Mesendoderm (in vitro differentiated cells): ENCODE data around the gene SP3.

Source experiments
- DNase-seq: peaks from one replicate; pipeline ENCODE4 v3.0.0; 2013
- H2AK5ac ChIP-seq: 2 replicates; pipeline ENCODE4 v1.6.1; 2013; ENCODE audit warnings: low read length, inconsistent platforms
- H2BK120ac ChIP-seq: 2 replicates; pipeline ENCODE4 v1.6.1; 2013; ENCODE audit warnings: low read depth, mild to moderate bottlenecking, low read length, moderate library complexity, mixed read lengths
- H2BK15ac ChIP-seq: replicated peaks from 2 replicates; pipeline ENCODE4 v1.6.1; 2013; ENCODE audit warnings: low read depth, mild to moderate bottlenecking, moderate library complexity
- H2BK5ac ChIP-seq: 2 replicates; pipeline ENCODE4 v1.6.1; 2013; ENCODE audit warnings: low read length, inconsistent platforms
- H3K18ac ChIP-seq: 2 replicates; pipeline ENCODE4 v1.6.1; 2013; ENCODE audit warnings: mild to moderate bottlenecking, low read length, mixed read lengths
- H3K23ac ChIP-seq: one replicate; pipeline ENCODE4 v1.6.1; 2013; ENCODE audit warnings: low read length
- H3K27ac ChIP-seq: 2 replicates; pipeline ENCODE4 v1.5.1; 2013; ENCODE audit warnings: low read depth, mild to moderate bottlenecking, inconsistent platforms, low read length, moderate library complexity
- H3K27me3 ChIP-seq: 2 replicates; pipeline ENCODE4 v1.6.1; 2013; ENCODE audit warnings: low read length, control low read depth, mild to moderate bottlenecking, inconsistent platforms; ENCODE audit not compliant: insufficient read depth, poor library complexity
- H3K36me3 ChIP-seq: 2 replicates; pipeline ENCODE4 v1.6.1; 2013; ENCODE audit warnings: low read length, inconsistent platforms; ENCODE audit not compliant: control insufficient read depth, insufficient read depth
- H3K4ac ChIP-seq: one replicate; pipeline ENCODE4 v1.6.1; 2013; ENCODE audit warnings: low read depth, mild to moderate bottlenecking, low read length, moderate library complexity
- H3K4me1 ChIP-seq: 2 replicates; pipeline ENCODE4 v1.6.1; 2013; ENCODE audit warnings: low read depth, low read length, inconsistent platforms; ENCODE audit not compliant: control insufficient read depth
- H3K4me2 ChIP-seq: 2 replicates; pipeline ENCODE4 v1.6.1; 2013; ENCODE audit warnings: low read length
- H3K4me3 ChIP-seq: 2 replicates; pipeline ENCODE4 v1.5.1; 2013; ENCODE audit warnings: mild to moderate bottlenecking, low read length
- H3K56ac ChIP-seq: one replicate; pipeline ENCODE4 v1.6.1; 2013; ENCODE audit warnings: low read length
- H3K79me1 ChIP-seq: 2 replicates; pipeline ENCODE4 v1.6.1; 2013; ENCODE audit warnings: low read length, inconsistent platforms
- H3K79me2 ChIP-seq: 2 replicates; pipeline ENCODE4 v1.6.1; 2013; ENCODE audit warnings: mild to moderate bottlenecking, low read length; ENCODE audit not compliant: control insufficient read depth, insufficient read depth
- H3K9ac ChIP-seq: 2 replicates; pipeline ENCODE4 v1.6.1; 2013; ENCODE audit warnings: low read length, inconsistent platforms
- H4K5ac ChIP-seq: one replicate; pipeline ENCODE4 v1.6.1; 2013; ENCODE audit warnings: low read length
- H4K8ac ChIP-seq: one replicate; pipeline ENCODE4 v1.6.1; 2013; ENCODE audit warnings: low read depth, mild to moderate bottlenecking, control low read depth, low read length, moderate library complexity
- WGBS: extraction: QIAGEN DNeasy Blood & Tissue Kit; methylation state at CpG from one replicate; pipeline ENCODE4 v1.1.7; 2013; ENCODE audit warnings: low lambda C conversion rate, missing lambda C conversion rate; ENCODE audit not compliant: insufficient coverage; ENCODE audit errors: extremely low coverage; 5-methylcytosine and 5-hydroxymethylcytosine counted together

The SP3 gene

DNA sequence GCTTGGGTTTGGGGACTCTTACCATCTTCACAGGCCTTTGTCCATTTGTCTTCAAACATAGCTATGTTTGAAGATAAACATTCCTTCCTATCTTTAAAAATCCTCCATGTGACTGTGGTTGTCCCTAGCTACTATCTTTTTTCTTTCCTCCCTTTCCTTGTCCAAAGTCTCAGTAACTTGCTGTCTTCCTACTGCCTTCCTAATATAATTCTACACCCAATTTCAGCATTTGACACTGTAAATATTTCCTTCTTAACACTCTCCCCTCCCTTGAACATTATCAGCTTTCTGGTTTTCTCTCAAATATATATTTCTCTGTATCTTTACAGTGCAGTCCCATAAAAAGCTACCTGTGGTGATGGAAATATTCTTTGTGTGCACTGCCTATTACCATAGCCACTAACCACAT lies 5.3 kb upstream of the SP3 start:
- no peak overlapping the region for H4K8ac ChIP-seq
- H3K27ac ChIP-seq = no peak overlapping the region
- no peak overlapping the region for H3K4me2 ChIP-seq

DNA sequence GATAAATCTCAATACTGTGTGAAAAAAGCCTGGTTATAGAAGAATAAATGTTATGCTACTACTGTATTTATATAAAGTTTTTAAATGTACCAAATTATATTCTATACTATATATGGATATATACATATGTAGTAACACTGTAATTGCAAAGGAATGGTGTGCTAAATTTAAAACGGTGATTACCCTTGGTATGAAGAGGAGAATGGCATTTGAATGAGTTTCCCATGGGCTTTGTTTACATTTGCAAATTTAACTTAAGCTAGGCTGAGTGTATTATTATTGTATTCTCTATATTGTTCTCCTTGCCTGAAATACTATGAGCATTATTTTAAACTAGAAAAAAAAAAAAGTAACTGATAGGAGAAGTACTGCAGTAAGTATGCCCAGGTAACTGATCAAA lies 4.7 kb upstream of the SP3 start:
- H3K79me1 ChIP-seq = no peaks in the 10 kb centered on the region
- H3K27me3 ChIP-seq = no peaks in the 10 kb centered on the region
- H3K27ac ChIP-seq = no peak overlapping the region
- H4K5ac ChIP-seq = no peak overlapping the region
- no peak overlapping the region for H3K18ac ChIP-seq
- no peak for DNase-seq
- no peak overlapping the region for H3K4me2 ChIP-seq
- no peak overlapping the region for H3K4me3 ChIP-seq
- no peaks in the 10 kb centered on the region for H3K79me2 ChIP-seq
- H3K23ac ChIP-seq = no peak overlapping the region
- H4K8ac ChIP-seq = no peak overlapping the region
- no peaks in the 10 kb centered on the region for H3K4me1 ChIP-seq
- no CpG with 5 or more reads among the region's 1 CpG for WGBS
- H2BK15ac ChIP-seq = no peak overlapping the region
- no peak overlapping the region for H2AK5ac ChIP-seq
- H3K9ac ChIP-seq = no peak overlapping the region
- no peak overlapping the region for H3K56ac ChIP-seq
- no peak overlapping the region for H3K4ac ChIP-seq
- H2BK5ac ChIP-seq = no peak overlapping the region
- no peak overlapping the region for H2BK120ac ChIP-seq
- H3K36me3 ChIP-seq = no peaks in the 10 kb centered on the region

More for the DNA sequence above, 5.3 kb upstream of the SP3 start:
- Histone ChIP-seq H4K5ac (no peak overlapping the region), H3K79me2 (no peaks in the 10 kb centered on the region), H3K23ac (no peak overlapping the region), H2AK5ac (no peak overlapping the region), H3K36me3 (no peaks in the 10 kb centered on the region), H3K27me3 (no peaks in the 10 kb centered on the region), H3K4me1 (no peaks in the 10 kb centered on the region), H3K4me3 (no peak overlapping the region), H3K18ac (no peak overlapping the region), H2BK120ac (no peak overlapping the region), H2BK15ac (no peak overlapping the region), H3K56ac (no peak overlapping the region), H3K79me1 (no peaks in the 10 kb centered on the region), H3K4ac (no peak overlapping the region), H2BK5ac (no peak overlapping the region), H3K9ac (no peak overlapping the region)
- no peak for DNase-seq

DNA sequence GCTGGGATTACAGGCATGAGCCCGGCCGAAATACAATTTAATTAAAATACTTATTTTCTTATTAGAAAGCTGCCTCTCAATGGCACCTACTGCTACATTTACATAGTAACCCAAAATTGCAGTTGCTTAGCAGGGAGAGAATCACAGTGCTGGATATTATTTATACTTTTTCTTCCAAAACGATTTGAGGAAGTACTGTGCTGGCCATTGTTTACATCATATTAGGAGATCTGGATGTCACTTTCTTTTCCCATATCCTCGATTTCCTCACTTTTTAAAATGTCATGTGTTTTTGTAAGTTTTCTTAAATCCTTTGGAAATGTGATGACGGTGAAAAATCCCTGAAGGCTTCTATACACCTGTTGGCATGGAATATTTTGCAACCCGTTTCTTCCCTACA lies 3.4 kb upstream of the SP3 start:
- WGBS = no CpG with 5 or more reads among the region's 6 CpGs

DNA sequence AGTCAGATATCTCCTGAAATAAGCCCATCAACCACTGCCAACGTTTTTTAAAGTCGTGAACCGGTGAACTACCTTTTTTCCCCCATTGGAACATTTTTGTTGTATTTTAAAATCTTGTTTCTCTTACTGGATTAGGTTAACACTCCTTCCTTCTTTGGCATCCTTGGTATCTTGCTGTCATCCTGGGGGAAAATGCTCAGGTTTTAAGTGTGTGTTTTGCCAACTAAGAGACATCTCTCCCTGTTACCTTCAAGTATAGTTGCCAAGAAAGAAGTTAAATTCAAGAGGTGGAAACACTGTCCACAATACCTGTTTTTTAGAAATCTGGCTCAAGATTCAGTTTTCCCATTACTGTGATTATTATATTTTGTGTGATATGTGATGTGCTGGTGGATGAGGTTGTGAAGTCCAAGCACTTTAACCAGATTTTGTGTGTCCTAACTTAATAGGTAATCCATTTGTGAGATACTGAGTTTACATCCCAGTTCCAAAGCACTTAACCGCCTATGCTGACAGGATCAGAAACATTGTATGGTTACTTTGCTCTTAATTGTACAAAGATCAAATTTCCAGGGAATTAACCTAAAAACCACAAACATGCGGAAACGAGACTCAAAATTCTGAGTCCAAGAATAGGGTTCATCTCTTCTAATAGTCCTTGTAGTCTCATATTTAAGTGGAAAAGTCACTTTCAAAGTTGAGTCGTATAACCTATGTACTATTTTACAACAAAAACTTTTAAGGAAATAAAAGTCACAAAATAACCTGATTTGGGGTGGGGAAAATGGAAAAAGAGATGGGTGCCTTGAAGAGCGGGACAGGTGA lies 1.3 kb upstream of the SP3 start:
- Histone ChIP-seq H2BK5ac (no peak overlapping the region), H3K4me1 (no peaks in the 10 kb centered on the region), H2AK5ac (no peak overlapping the region), H3K4ac (no peak overlapping the region), H3K27me3 (no peaks in the 10 kb centered on the region), H2BK15ac (peak overlapping the region; percentile 42), H3K4me2 (peak overlapping the region; percentile 79), H3K36me3 (no peaks in the 10 kb centered on the region), H3K56ac (peak overlapping the region; percentile 95), H4K8ac (no peak overlapping the region), H3K27ac (peak overlapping the region; percentile 86), H3K79me1 (no peaks in the 10 kb centered on the region), H3K18ac (peak overlapping the region; percentile 9), H3K4me3 (no peak overlapping the region), H3K79me2 (peaks cover 16% of the 10 kb centered on the region), H2BK120ac (no peak overlapping the region), H3K23ac (no peak overlapping the region), H3K9ac (peak overlapping the region; percentile 90), H4K5ac (no peak overlapping the region)
- DNase-seq = no peak
- WGBS = no CpG with 5 or more reads among the region's 8 CpGs

More for the DNA sequence above, 3.4 kb upstream of the SP3 start:
- H3K36me3 ChIP-seq = no peaks in the 10 kb centered on the region
- H3K56ac ChIP-seq = no peak overlapping the region
- H3K27ac ChIP-seq = no peak overlapping the region
- no peak overlapping the region for H2BK120ac ChIP-seq
- H3K4me3 ChIP-seq = no peak overlapping the region
- H3K4ac ChIP-seq = no peak overlapping the region
- no peaks in the 10 kb centered on the region for H3K4me1 ChIP-seq
- H2BK15ac ChIP-seq = no peak overlapping the region
- no peaks in the 10 kb centered on the region for H3K79me2 ChIP-seq
- H3K18ac ChIP-seq = no peak overlapping the region
- no peaks in the 10 kb centered on the region for H3K79me1 ChIP-seq
- H4K5ac ChIP-seq = no peak overlapping the region
- no peak overlapping the region for H3K23ac ChIP-seq
- H2AK5ac ChIP-seq = no peak overlapping the region
- H3K9ac ChIP-seq = no peak overlapping the region
- no peaks in the 10 kb centered on the region for H3K27me3 ChIP-seq
- H2BK5ac ChIP-seq = no peak overlapping the region
- no peak overlapping the region for H4K8ac ChIP-seq
- H3K4me2 ChIP-seq = no peak overlapping the region
- DNase-seq = no peak

DNA sequence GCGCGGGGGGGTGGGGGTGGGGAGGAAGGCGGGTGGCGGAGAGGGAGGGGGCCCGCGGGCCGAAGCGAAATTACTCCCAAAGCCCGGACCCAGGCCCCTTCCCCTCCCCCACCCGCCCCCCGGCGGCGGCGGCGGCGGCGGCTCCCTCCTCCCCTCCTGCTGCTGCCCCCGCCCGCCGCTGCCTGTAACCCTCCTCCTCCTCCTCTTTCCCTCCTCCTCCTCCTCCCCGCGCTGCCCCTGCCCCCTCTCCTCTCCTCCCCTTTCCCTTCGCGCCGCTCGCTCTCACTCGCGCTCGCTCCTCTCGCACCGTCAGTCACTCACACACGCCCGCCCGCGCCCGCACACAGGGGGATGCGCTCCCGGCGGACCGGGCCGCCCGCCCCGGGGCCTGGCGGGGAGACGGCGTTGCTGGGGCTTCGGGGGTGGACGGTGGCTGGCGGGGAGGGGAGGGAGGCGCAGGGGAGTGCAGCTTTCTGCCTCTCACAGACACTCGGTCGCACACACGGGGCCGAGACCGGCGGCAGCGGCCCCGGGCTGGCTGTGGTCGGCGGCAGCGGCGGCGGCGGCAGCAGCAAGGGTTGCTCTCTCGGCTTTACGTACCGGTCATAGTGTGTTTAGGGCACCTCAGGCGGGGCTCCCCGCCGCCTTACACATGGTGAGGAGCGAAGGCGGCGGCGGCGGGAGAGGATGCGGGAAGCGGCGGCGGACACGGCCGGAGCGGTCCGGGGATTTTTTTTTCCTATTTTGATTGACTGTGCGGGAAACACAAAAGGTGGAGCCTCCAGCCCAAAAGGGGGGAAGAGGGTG lies 405 bp downstream of the SP3 start:
- Histone ChIP-seq H3K79me1 (no peaks in the 10 kb centered on the region), H2BK5ac (peak overlapping the region; percentile 79), H3K36me3 (no peaks in the 10 kb centered on the region), H3K4ac (peak overlapping the region; percentile 99), H2BK120ac (peak overlapping the region; percentile 39), H3K27ac (peak overlapping the region; percentile 100), H3K4me1 (no peaks in the 10 kb centered on the region), H2BK15ac (no peak overlapping the region), H3K18ac (peak overlapping the region; percentile 100), H4K5ac (no peak overlapping the region), H4K8ac (peak overlapping the region; percentile 98), H2AK5ac (no peak overlapping the region), H3K9ac (peak overlapping the region; percentile 97), H3K27me3 (no peaks in the 10 kb centered on the region), H3K4me2 (peak overlapping the region; percentile 15), H3K4me3 (peak overlapping the region; percentile 82), H3K79me2 (peaks cover 32% of the 10 kb centered on the region), H3K56ac (peak overlapping the region; percentile 98), H3K23ac (peak overlapping the region; percentile 60)
- WGBS = no CpG with 5 or more reads among the region's 84 CpGs
- no peak for DNase-seq
